ENCODE data around the gene CCDC57. TPM values are rescaled to one million over a fixed set of nuclear protein-coding genes. Genes with fewer than 3 reads are reported as not detected.

Gene CCDC57
- total RNA-seq, 4 donors from 2014 or later = 7.9 to 22.1 (median 9.8) TPM

DNA sequence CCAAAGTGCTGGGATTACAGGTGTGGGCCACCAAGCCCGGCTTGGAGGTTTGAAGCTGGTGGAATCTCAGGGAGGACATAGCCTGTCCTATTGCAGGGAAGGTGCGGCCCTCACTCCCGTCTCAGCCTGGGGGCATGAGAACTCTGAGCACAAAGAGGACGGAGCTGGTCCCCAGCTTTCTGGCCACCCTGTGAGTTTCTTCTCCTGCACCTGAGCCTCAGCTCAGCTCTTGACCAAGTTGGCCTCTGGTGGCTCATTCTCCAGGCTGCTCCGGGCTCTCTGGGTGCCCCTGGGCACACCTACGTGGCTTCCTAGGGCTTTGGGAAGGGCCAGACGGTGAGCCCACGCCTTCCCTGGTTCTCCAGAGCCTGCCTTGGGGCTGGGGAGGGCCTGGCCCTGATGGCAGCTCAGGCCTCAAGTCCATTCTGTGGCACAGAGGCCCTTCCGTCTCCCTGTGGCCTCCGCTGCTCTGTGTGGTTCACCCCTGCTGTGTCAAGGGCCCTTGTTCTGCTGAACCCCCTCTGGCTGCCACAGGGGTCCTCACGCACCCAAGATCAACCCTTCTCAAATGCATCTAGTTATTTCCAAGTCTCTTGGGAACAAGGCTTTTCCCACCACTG is 107.7 kb downstream of the CCDC57 start:
- Histone ChIP-seq H3K36me3 (no peaks in the 10 kb centered on the region), H3K27me3 (no peaks in the 10 kb centered on the region), H3K4me3 (no peak overlapping the region), H3K27ac (peak overlapping the region in 3 of 4 donors; percentile 86 to 91 (median 86)), H3K4me1 (peaks cover 49 to 91% (median 55%) of the 10 kb centered on the region in 3 donors), H3K9me3 (no peaks in the 10 kb centered on the region)
- no peak for DNase-seq
- intact Hi-C loops (cut with DNase I) = no loop called here
- WGBS, 2 donors = 73 to 86% methylated on average over 8 of the region's 11 CpGs
- TF ChIP-seq POLR2A (IDR thresholded peaks at IDR 0.05) = no peak
- TF ChIP-seq, protein P1, sequence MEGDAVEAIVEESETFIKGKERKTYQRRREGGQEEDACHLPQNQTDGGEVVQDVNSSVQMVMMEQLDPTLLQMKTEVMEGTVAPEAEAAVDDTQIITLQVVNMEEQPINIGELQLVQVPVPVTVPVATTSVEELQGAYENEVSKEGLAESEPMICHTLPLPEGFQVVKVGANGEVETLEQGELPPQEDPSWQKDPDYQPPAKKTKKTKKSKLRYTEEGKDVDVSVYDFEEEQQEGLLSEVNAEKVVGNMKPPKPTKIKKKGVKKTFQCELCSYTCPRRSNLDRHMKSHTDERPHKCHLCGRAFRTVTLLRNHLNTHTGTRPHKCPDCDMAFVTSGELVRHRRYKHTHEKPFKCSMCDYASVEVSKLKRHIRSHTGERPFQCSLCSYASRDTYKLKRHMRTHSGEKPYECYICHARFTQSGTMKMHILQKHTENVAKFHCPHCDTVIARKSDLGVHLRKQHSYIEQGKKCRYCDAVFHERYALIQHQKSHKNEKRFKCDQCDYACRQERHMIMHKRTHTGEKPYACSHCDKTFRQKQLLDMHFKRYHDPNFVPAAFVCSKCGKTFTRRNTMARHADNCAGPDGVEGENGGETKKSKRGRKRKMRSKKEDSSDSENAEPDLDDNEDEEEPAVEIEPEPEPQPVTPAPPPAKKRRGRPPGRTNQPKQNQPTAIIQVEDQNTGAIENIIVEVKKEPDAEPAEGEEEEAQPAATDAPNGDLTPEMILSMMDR (IDR thresholded peaks at IDR 0.05) = no peak

DNA sequence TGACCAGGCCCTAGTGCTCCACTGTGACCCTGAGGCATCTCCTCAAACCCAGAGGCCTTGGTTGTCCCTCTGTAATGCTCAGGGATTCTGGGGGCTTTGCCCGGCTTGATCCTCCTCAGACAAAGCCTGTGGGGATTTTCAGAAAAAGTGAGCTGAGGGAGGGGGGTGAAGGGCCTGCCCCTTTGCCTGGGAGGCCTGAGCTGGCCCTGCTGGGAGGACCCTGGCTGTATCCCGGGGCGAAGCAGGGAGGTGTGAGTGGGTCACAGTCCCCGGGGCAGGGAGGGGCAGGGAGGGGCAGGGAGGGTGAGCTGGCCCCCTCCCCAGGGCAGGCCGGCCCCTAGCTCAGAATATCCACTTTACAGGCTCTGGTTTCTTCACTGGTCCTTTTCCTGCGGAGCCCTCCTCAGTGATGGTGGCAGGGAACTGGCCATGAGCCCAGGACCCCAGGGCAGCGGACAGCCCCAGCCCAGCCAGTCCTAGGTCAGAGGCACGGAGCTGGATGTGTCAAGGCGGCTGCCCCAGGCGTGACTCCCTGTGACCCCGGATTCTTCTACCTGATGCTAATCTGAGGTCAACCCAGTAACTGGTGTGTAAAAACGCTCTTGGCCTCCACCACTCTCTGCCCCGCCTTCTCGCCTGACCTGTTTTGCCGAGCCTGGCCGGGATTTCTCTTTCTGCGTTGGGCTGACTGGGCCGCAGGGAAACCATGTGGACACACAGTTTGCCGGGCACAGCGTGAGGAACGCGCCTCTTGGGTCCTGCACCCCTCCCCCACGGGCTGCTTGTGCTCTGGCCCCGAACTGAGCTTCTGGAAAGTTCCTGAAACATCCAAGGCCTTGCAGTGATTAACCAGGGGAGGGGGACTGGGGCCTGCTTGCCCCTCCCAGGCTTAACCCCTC is 108.8 kb downstream of the CCDC57 start:
- peaks cover 59 to 91% (median 64%) of the 10 kb centered on the region in 3 donors for H3K4me1 ChIP-seq
- H3K9me3 ChIP-seq = no peaks in the 10 kb centered on the region
- DNase-seq = no peak
- peak overlapping the region; percentile 76 to 91 (median 86) for H3K27ac ChIP-seq
- TF ChIP-seq POLR2A (IDR thresholded peaks at IDR 0.05) = peak in 1 of 4 donors; percentile 8
- TF ChIP-seq, protein P1 (IDR thresholded peaks at IDR 0.05) = no peak
- H3K27me3 ChIP-seq = no peaks in the 10 kb centered on the region
- H3K36me3 ChIP-seq = no peaks in the 10 kb centered on the region
- H3K4me3 ChIP-seq = no peak overlapping the region
- 5 to 30% methylated on average over 2 to 4 of the region's 24 CpGs for WGBS, 2 donors
- intact Hi-C loops (cut with DNase I) = no loop called here

DNA sequence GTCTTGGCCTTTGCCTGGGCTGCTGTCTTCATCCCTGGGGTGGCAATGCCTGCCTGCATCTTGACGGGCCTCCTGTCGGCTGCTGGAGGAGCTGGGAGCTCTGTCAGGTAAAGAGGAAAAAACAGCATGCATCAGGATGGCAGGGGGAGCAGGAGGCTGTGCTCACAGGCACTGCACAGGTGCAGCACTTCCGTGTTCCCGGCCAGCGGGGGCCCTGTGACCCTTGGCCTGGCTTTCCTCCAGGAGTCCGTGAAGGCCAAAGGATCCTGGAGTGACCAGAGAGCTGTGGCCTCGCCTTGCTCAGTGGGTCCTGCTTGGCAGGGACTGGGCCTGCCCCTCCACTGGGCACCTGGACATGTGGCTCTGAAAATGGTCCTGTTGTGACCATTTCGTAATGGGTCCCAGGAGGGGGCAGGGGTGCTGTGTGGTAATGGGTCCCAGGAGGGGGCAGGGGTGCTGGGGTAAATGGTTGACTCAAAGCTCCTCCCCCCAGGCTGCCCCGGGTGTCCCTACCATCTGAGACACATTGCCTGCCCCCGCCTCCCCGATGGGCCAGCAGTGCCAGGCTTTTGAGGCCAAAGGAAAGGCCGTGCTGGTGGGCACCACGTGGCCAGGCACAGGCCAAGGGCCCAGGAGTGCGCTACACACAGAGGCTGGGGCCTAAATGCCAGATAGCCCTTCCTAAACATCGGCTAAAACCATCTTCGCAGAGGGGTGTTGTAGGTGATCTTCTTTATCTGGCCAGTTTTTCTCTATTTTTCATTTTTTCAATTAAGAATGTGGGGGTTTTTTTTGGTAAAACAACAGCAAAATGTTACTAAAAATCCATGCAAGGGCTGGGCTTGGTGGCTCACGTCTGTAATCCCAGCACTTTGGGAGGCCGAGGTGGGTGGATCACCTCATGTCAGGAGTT is 110.6 kb downstream of the CCDC57 start:
- Histone ChIP-seq H3K36me3 (no peaks in the 10 kb centered on the region), H3K9me3 (no peaks in the 10 kb centered on the region), H3K4me1 (peaks cover 58 to 82% (median 64%) of the 10 kb centered on the region in 3 donors), H3K27me3 (no peaks in the 10 kb centered on the region), H3K4me3 (no peak overlapping the region), H3K27ac (peak overlapping the region in 1 of 4 donors; percentile 99)
- WGBS, 2 donors = 78 to 80% methylated on average over 9 to 10 of the region's 18 CpGs
- intact Hi-C loops (cut with DNase I) = no loop called here
- no peak for DNase-seq
- TF ChIP-seq, protein P1 (IDR thresholded peaks at IDR 0.05) = no peak
- no peak for TF ChIP-seq POLR2A (IDR thresholded peaks at IDR 0.05)

DNA sequence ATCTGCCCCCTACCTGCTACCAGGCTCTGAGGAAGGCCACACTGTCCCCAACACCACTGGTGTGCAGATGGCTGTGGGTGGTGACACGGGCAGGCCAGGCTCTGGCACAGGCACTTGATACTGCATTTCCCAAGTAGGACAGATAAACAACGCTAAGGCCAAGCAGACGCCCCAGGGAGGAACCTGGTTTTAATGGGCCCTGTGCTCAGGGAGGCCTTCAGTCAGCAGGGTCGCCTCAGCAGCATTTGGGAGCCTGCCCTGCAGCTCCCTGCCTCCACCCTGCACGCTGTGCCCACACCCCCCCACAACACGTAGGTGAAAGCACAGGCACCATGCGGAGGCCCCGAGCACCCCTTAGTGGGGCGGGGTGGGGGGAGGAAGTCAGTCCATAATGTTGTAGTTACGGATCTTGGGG is 111.3 kb downstream of the CCDC57 start:
- Histone ChIP-seq H3K27me3 (no peaks in the 10 kb centered on the region), H3K36me3 (peaks cover 0 to 5% (median 0%) of the 10 kb centered on the region in 3 donors), H3K4me3 (no peak overlapping the region), H3K27ac (peak overlapping the region in 2 of 4 donors; percentile 91 to 99), H3K9me3 (no peaks in the 10 kb centered on the region), H3K4me1 (peaks cover 58 to 82% (median 64%) of the 10 kb centered on the region in 3 donors)
- DNase-seq = no peak
- intact Hi-C loops (cut with DNase I) = no loop called here
- TF ChIP-seq, protein P1 (IDR thresholded peaks at IDR 0.05) = no peak
- no peak for TF ChIP-seq POLR2A (IDR thresholded peaks at IDR 0.05)
- WGBS, 2 donors = 71% methylated on average over 7 of the region's 10 CpGs; no CpG with 5 or more reads in 1 of the 2 donors

All from esophagus squamous epithelium (tissue), 5 donors.